ENCODE data around the gene RITA1.

DNA sequence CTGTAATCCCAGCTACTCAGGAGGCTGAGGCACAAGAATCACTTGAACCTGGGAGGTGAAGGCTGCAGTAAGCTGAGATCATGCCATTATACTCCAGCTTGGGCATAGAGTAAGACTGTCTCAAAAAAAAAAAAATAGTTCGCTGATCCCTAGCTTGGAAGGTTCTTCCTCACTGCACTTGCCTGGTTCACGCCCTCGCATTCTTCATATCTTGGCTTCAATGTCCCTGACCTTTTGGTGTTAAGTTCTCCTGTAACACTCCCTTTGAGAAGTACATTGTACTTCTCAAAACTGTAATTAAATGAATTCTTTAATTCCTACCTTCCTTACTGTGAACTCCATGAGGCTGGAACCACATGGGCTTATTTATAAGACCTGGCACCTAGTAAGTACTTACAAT, 19.3 kb downstream of the RITA1 start:
- no peak for TF ChIP-seq EZH2 (IDR thresholded peaks at IDR 0.05; ENCODE audit: borderline replicate concordance, low read depth, low read length, severe bottlenecking)
- no peak for TF ChIP-seq POLR2AphosphoS5 (IDR thresholded peaks at IDR 0.05; ENCODE audit: insufficient read depth, low read depth, low read length)
- TF ChIP-seq, protein P1, sequence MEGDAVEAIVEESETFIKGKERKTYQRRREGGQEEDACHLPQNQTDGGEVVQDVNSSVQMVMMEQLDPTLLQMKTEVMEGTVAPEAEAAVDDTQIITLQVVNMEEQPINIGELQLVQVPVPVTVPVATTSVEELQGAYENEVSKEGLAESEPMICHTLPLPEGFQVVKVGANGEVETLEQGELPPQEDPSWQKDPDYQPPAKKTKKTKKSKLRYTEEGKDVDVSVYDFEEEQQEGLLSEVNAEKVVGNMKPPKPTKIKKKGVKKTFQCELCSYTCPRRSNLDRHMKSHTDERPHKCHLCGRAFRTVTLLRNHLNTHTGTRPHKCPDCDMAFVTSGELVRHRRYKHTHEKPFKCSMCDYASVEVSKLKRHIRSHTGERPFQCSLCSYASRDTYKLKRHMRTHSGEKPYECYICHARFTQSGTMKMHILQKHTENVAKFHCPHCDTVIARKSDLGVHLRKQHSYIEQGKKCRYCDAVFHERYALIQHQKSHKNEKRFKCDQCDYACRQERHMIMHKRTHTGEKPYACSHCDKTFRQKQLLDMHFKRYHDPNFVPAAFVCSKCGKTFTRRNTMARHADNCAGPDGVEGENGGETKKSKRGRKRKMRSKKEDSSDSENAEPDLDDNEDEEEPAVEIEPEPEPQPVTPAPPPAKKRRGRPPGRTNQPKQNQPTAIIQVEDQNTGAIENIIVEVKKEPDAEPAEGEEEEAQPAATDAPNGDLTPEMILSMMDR (IDR thresholded peaks at IDR 0.05; ENCODE audit: extremely low read depth in 1 of 2, insufficient read depth in 1 of 2, low read depth in 1 of 2, low read length in 2 of 2): no peak
- no peak for TF ChIP-seq POLR2A (IDR thresholded peaks at IDR 0.05; ENCODE audit: low read depth, low read length)
- TF ChIP-seq MYC (IDR thresholded peaks at IDR 0.05; ENCODE audit: low read depth, low read length): no peak
- no peak for TF ChIP-seq JUN (IDR thresholded peaks at IDR 0.05; ENCODE audit: borderline replicate concordance, insufficient read depth, insufficient read length, low read depth)
